Fibroblast of skin of abdomen (primary cell): Measurements from ENCODE around the gene SCT.

Experiments
- DNase-seq: peaks from one replicate; pipeline ENCODE4 v3.0.0-alpha.2; 2013

Gene SCT

GRCh38 chr11:609341-609811, 17.6 kb downstream of the SCT start:
- no peak for DNase-seq

GRCh38 chr11:608791-609251, 18.2 kb downstream of the SCT start:
- DNase-seq = no peak

GRCh38 chr11:607971-608659, 18.9 kb downstream of the SCT start:
- DNase-seq = no peak

GRCh38 chr11:607020-607780, 19.8 kb downstream of the SCT start:
- DNase-seq = no peak

- no peak for DNase-seq
These were observed 20.7 kb downstream of the SCT start for GRCh38 chr11:606245-606644.

GRCh38 chr11:605286-606129, 21.5 kb downstream of the SCT start:
- DNase-seq = no peak

- DNase-seq = no peak
These were observed 23.8 kb downstream of the SCT start for GRCh38 chr11:603154-603553.

- DNase-seq = no peak
These were observed 25.3 kb downstream of the SCT start for GRCh38 chr11:601573-602245.

GRCh38 chr11:598005-598680, 28.8 kb downstream of the SCT start:
- no peak for DNase-seq

- no peak for DNase-seq
These were observed 29.7 kb downstream of the SCT start for GRCh38 chr11:597166-597725.

GRCh38 chr11:596374-596773, 30.6 kb downstream of the SCT start:
- DNase-seq = no peak

- no peak for DNase-seq
These were observed 31.6 kb downstream of the SCT start for GRCh38 chr11:595400-595799.

GRCh38 chr11:593347-593746, 33.6 kb downstream of the SCT start:
- DNase-seq = no peak

- DNase-seq = no peak
These were observed 34.1 kb downstream of the SCT start for GRCh38 chr11:592918-593317.

- no peak for DNase-seq
These were observed 34.5 kb downstream of the SCT start for GRCh38 chr11:592501-592900.

- DNase-seq = no peak
These were observed 36.0 kb downstream of the SCT start for GRCh38 chr11:590997-591396.

- DNase-seq = no peak
These were observed 37.2 kb downstream of the SCT start for GRCh38 chr11:589798-590197.

GRCh38 chr11:587978-588380, 39.0 kb downstream of the SCT start:
- no peak for DNase-seq

GRCh38 chr11:587546-587945, 39.4 kb downstream of the SCT start:
- DNase-seq = no peak

- DNase-seq = no peak
These were observed 40.3 kb downstream of the SCT start for GRCh38 chr11:586376-587316.
